GM12878 (cell line): ENCODE measurements around the gene GPR75. TPM values are rescaled to one million over a fixed set of nuclear protein-coding genes. Genes with fewer than 3 reads are reported as not detected.

Experiments
- ATAC-seq: fragments of 200-7000 bp; cut with Tn5 transposase; 3 replicates; pipeline ENCODE4 v1.9.1; 2020; ENCODE audit warnings: mild to moderate bottlenecking, moderate library complexity
- BruUV-seq: library from RNA; stranded (reverse); fragments of 400-500 nt; replicated peaks from 2 replicates; lab custom pipeline; 2021; lab: Mats Ljungman, UMichigan
- CTCF ChIA-PET: fragments of 300-600 bp; sonication (Branson Sonifier 250); formaldehyde crosslinking; extraction: SDS; loops from one replicate; lab custom pipeline; 2021; ENCODE audit warnings: inconsistent platforms; lab: Yijun Ruan, JAX
- POLR2A ChIA-PET: fragments of 350-600 bp; formaldehyde crosslinking; extraction: SDS; loops from one replicate; lab custom pipeline; 2021; ENCODE audit warnings: inconsistent platforms; lab: Charles Lee
- RAD21 ChIA-PET: fragments of 300-600 bp; sonication (Branson Sonifier 250); formaldehyde crosslinking; loops from one replicate; lab custom pipeline; 2023; ENCODE audit warnings: antibody characterized with exemption; ENCODE audit not compliant: unreplicated experiment; lab: Charles Lee
- SMC1A ChIA-PET: fragments of 300-600 bp; sonication (Branson Sonifier 250); formaldehyde crosslinking; loops from one replicate; lab custom pipeline; 2023; ENCODE audit not compliant: unreplicated experiment, uncharacterized antibody; lab: Charles Lee
- DNase-seq: peaks from one replicate; pipeline ENCODE4 v3.0.0-alpha.2; 2011; ENCODE audit warnings: low read depth, low spot score
- FAIRE-seq: peaks from 3 replicates; lab custom pipeline; 2011; peaks lifted over from hg19 to GRCh38; lab: Jason Lieb, UNC
- H2AFZ ChIP-seq: 2 replicates; pipeline ENCODE4 v1.6.0; 2011; ENCODE audit warnings: low read depth, low read length, control low read depth; ENCODE audit not compliant: control insufficient read depth
- H3K27ac ChIP-seq: 2 replicates; pipeline ENCODE4 v1.5.1; 2011; ENCODE audit warnings: control low read depth; ENCODE audit not compliant: control insufficient read depth, insufficient read depth
- H3K27me3 ChIP-seq, 2 experiments: replicated peaks in 1 of 2; 2 replicates each; pipeline versions ENCODE4 v1.6.0 to v1.6.1; 2011; ENCODE audit warnings: low read length in 1 of 2; ENCODE audit not compliant: control insufficient read depth in 2 of 2, insufficient read depth in 2 of 2
- H3K36me3 ChIP-seq, 2 experiments: 2 replicates each; pipeline ENCODE4 v1.5.1; 2011; ENCODE audit warnings: low read length in 1 of 2; ENCODE audit not compliant: control insufficient read depth in 2 of 2, insufficient read depth in 2 of 2
- H3K4me1 ChIP-seq: 2 replicates; pipeline ENCODE4 v1.6.1; 2011; ENCODE audit warnings: mild to moderate bottlenecking, low read length, moderate library complexity, mixed read lengths; ENCODE audit not compliant: control insufficient read depth, insufficient read depth
- H3K4me2 ChIP-seq: 2 replicates; pipeline ENCODE4 v1.6.0; 2011; ENCODE audit warnings: control low read depth; ENCODE audit not compliant: control insufficient read depth, insufficient read depth
- H3K4me3 ChIP-seq: fragments of 200-600 bp; sonication (generic); 2 replicates; pipeline ENCODE4 v1.5.1; 2016
- H3K79me2 ChIP-seq: 2 replicates; pipeline ENCODE4 v1.6.0; 2011; ENCODE audit warnings: low read length; ENCODE audit not compliant: control insufficient read depth, insufficient read depth
- H3K9ac ChIP-seq: 2 replicates; pipeline ENCODE4 v1.8.0; 2011; ENCODE audit warnings: low read length, control low read depth, mixed read lengths; ENCODE audit not compliant: control insufficient read depth, insufficient read depth
- H3K9me3 ChIP-seq: replicated peaks from 3 replicates; pipeline ENCODE4 v1.5.1; 2011; ENCODE audit warnings: mild to moderate bottlenecking, low read length; ENCODE audit not compliant: control insufficient read depth, insufficient read depth
- H4K20me1 ChIP-seq: 2 replicates; pipeline ENCODE4 v1.6.0; 2011; ENCODE audit not compliant: control insufficient read depth, insufficient read depth
- DPF2 ChIP-seq: fragments of 450-650 bp; IDR thresholded peaks from 2 replicates; pipeline ENCODE4 v1.6.1; 2017; ENCODE audit warnings: mild to moderate bottlenecking
- IKZF2 ChIP-seq, 2 experiments: fragments of 450-650 bp; IDR thresholded peaks; 2 replicates each; pipeline ENCODE4 v1.6.1; 2017; ENCODE audit warnings: mild to moderate bottlenecking in 2 of 2, moderate library complexity in 2 of 2
- KAT2A ChIP-seq: conservative IDR thresholded peaks from 2 replicates; pipeline ENCODE4 v1.6.1; 2011; ENCODE audit warnings: low read depth, low read length; ENCODE audit not compliant: control insufficient read depth
- NFYB ChIP-seq: IDR thresholded peaks from 2 replicates; pipeline ENCODE4 v1.6.1; 2011; ENCODE audit warnings: low read depth, mild to moderate bottlenecking, low read length, improper control_type of control experiment, moderate library complexity; ENCODE audit not compliant: insufficient read depth
- RCOR1 ChIP-seq: conservative IDR thresholded peaks from 2 replicates; pipeline ENCODE4 v1.6.1; 2012; ENCODE audit warnings: low read depth, low read length, improper control_type of control experiment
- SMAD1 ChIP-seq: fragments of 450-650 bp; IDR thresholded peaks from 2 replicates; pipeline ENCODE4 v1.6.1; 2018; ENCODE audit warnings: mild to moderate bottlenecking, low read depth; ENCODE audit not compliant: partially characterized antibody
- SPI1 ChIP-seq: IDR thresholded peaks from 2 replicates; pipeline ENCODE4 v1.6.1; 2011; ENCODE audit warnings: low read depth, mild to moderate bottlenecking, low read length, moderate library complexity, borderline replicate concordance; ENCODE audit not compliant: insufficient read depth
- STAT3 ChIP-seq: IDR thresholded peaks from 2 replicates; pipeline ENCODE4 v1.6.1; 2011; ENCODE audit warnings: low read depth, low read length, improper control_type of control experiment
- TCF12 ChIP-seq: IDR thresholded peaks from 2 replicates; pipeline ENCODE4 v1.6.1; 2011; ENCODE audit warnings: low read depth, mild to moderate bottlenecking, low read length
- YBX1 ChIP-seq: fragments of 450-650 bp; IDR thresholded peaks from 2 replicates; pipeline ENCODE4 v1.6.1; 2016; ENCODE audit warnings: antibody characterized with exemption
- ZNF384 ChIP-seq: IDR thresholded peaks from 2 replicates; pipeline ENCODE4 v1.6.1; 2012; ENCODE audit warnings: low read depth, mild to moderate bottlenecking, low read length, improper control_type of control experiment, borderline replicate concordance
- WGBS: methylation state at CpG from one replicate; pipeline ENCODE4 v1.1.6; 2016; ENCODE audit warnings: low lambda C conversion rate; ENCODE audit not compliant: insufficient replicate concordance, insufficient coverage; ENCODE audit errors: missing lambda C conversion rate; 5-methylcytosine and 5-hydroxymethylcytosine counted together
- in situ Hi-C: fragments of 300-500 bp; cut with MboI; formaldehyde crosslinking; loops from 9 replicates; pipeline ENCODE4 v1.14.3; 2018; ENCODE audit warnings: mixed read lengths
- intact Hi-C: fragments of 100-400 bp; cut with micrococcal nuclease; formaldehyde crosslinking; loops from one replicate; pipeline ENCODE4 v1.14.2; 2022; ENCODE audit not compliant: unreplicated experiment
- polyA plus RNA-seq, 11 experiments: library from polyadenylated mRNA; depleted of rRNA in 4 of 11; unstranded in 6 of 11; stranded (reverse) in 5 of 11; fragments of >200 nt; fragmentation: Nextera tagmentation in 4 of 11; fragmentation: Illumina TruSeq in 1 of 11; extraction: Ambion mirVana in 4 of 11; extraction: Trizol in 1 of 11; gene quantifications; 1 replicate in 1 of 11; 2 replicates in 10 of 11; pipeline versions ENCODE4 v1.2.1 to v1.2.3, GENCODE V29; 2011 to 2016; ENCODE audit warnings: inconsistent platforms in 2 of 11, missing spikeins in 2 of 11, low read depth in 1 of 11
- total RNA-seq, 4 experiments: library from RNA; depleted of rRNA in 3 of 4; stranded (reverse); fragments of >200 nt in 3 of 4; fragmentation: Illumina TruSeq in 1 of 4; extraction: Trizol in 1 of 4; gene quantifications; 2 replicates each; pipeline versions ENCODE4 v1.2.1 to v1.2.3, GENCODE V29; 2013 to 2021
- TF ChIP-seq, protein P1 (sequence below): IDR thresholded peaks from 2 replicates; pipeline ENCODE4 v1.6.1; 2011; ENCODE audit warnings: low read depth, mild to moderate bottlenecking, low read length, moderate library complexity, borderline replicate concordance; ENCODE audit errors: extremely low read depth
- TF ChIP-seq, protein P2 (sequence below): fragments of 450-650 bp; IDR thresholded peaks from 2 replicates; pipeline ENCODE4 v1.6.1; 2016; ENCODE audit warnings: mild to moderate bottlenecking, moderate library complexity, borderline replicate concordance

Gene GPR75
- total and polyA plus RNA-seq, 10 of the 15 experiments (the other 5 are each of a cell fraction or from before 2014, with no cell fraction given), result 0.02 to 3.5 (median 2.3) TPM; not detected in 2

DNA sequence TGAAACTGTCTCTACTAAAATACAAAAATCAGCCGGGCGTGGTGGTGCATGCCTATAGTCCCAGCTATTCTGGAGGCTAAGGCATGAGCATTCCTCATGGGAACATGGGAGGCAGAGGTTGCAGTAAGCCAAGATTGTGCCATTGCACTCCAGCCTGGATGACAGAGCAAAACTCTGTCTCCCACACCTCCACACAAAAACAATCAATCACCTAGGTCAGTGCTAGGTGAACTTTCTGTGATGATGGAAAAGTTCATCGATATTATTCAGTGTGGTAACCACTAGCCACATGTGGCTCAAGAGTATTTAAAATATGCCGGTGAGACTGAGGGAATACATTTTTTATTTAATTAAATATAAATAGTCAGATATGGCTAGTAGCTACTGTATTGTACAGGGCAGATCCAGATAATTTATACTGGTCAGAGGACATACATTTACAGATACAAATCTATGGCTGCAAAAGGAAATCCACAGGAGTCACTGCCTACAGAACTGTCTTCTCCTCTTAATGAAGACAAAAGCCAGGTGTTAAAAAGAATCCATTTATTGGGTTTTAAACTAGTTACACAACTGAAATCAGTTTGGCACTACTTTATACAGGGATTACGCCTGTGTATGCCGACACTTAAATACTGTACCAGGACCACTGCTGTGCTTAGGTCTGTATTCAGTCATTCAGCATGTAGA, 3.9 kb upstream of the GPR75 start:
- no peak overlapping the region for H3K4me3 ChIP-seq
- POLR2A ChIA-PET, result no interaction called here
- H3K27ac ChIP-seq, result no peak overlapping the region
- no peak overlapping the region for H3K9ac ChIP-seq
- over 99% methylated on average over 6 of the region's 6 CpGs for WGBS
- peaks cover 2 to 19% of the 10 kb centered on the region in 2 experiments for H3K36me3 ChIP-seq
- RAD21 ChIA-PET, result no interaction called here
- SMC1A ChIA-PET, result no interaction called here
- no peaks in the 10 kb centered on the region for H4K20me1 ChIP-seq
- ATAC-seq, result no peak
- no peaks in the 10 kb centered on the region for H3K4me1 ChIP-seq
- no peaks in the 10 kb centered on the region for H3K27me3 ChIP-seq
- TF ChIP-seq, protein P1, sequence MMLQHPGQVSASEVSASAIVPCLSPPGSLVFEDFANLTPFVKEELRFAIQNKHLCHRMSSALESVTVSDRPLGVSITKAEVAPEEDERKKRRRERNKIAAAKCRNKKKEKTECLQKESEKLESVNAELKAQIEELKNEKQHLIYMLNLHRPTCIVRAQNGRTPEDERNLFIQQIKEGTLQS, result no peak
- no peak for TF ChIP-seq NFYB
- TF ChIP-seq TCF12, result no peak
- no peak for TF ChIP-seq IKZF2 (IDR thresholded peaks at IDR 0.05)
- FAIRE-seq, result no peak
- no peak for DNase-seq
- in situ Hi-C loops, result no loop called here
- intact Hi-C loops, result no loop called here
- CTCF ChIA-PET, result no interaction called here
- no TSS peak for BruUV-seq
- no peaks in the 10 kb centered on the region for H3K9me3 ChIP-seq
- H2AFZ ChIP-seq, result no peak overlapping the region
- H3K79me2 ChIP-seq, result no peaks in the 10 kb centered on the region
- H3K4me2 ChIP-seq, result no peak overlapping the region

DNA sequence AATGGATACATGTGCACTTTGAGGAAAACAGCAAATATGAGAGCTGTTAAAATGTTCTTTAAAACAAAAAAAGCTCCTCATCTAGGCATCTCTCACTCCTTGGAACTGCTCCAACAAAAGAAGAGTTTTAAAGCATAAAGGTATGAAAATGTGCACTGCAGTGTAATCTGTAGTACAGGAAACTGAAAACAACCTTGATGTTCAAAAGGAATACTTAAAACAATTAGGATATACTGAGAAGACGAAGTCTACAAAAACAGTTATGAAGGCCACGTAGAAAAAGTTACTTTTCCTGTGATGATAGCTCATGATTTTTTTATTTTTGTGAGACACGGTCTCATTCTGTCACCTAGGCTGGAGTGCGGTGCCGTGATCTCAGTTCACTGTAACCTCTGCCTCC, 2.1 kb upstream of the GPR75 start:
- H3K4me1 ChIP-seq, result no peaks in the 10 kb centered on the region
- no peaks in the 10 kb centered on the region for H3K9me3 ChIP-seq
- H3K9ac ChIP-seq, result no peak overlapping the region
- 99% methylated on average over 5 of the region's 5 CpGs for WGBS
- no peaks in the 10 kb centered on the region for H3K27me3 ChIP-seq
- in situ Hi-C loops, result no loop called here
- ATAC-seq (no peak), DNase-seq (no peak), FAIRE-seq (no peak)
- POLR2A ChIA-PET, result no interaction called here
- no peak overlapping the region for H2AFZ ChIP-seq
- H3K27ac ChIP-seq, result no peak overlapping the region
- intact Hi-C loops, result no loop called here
- no TSS peak for BruUV-seq
- peaks cover 0 to 15% of the 10 kb centered on the region in 2 experiments; a peak in 3 of 4 replicates for H3K36me3 ChIP-seq
- RAD21 ChIA-PET, result interaction anchor here (1.3 kb wide), 1 partner anchor 8 kb away, joined by 4 read pairs; no protein-coding TSS in a partner anchor
- H4K20me1 ChIP-seq, result no peaks in the 10 kb centered on the region
- H3K4me3 ChIP-seq, result no peak overlapping the region
- SMC1A ChIA-PET, result interaction anchor here (0.8 kb wide), 1 partner anchor 16 kb away, joined by 3 read pairs; no protein-coding TSS in a partner anchor
- H3K4me2 ChIP-seq, result no peak overlapping the region
- CTCF ChIA-PET, result no interaction called here
- no peaks in the 10 kb centered on the region for H3K79me2 ChIP-seq
- TF ChIP-seq YBX1 (no peak), STAT3 (no peak), DPF2 (no peak), RCOR1 (no peak), SMAD1 (no peak), ZNF384 (no peak), KAT2A (no peak), SPI1 (no peak)
- TF ChIP-seq, protein P2, sequence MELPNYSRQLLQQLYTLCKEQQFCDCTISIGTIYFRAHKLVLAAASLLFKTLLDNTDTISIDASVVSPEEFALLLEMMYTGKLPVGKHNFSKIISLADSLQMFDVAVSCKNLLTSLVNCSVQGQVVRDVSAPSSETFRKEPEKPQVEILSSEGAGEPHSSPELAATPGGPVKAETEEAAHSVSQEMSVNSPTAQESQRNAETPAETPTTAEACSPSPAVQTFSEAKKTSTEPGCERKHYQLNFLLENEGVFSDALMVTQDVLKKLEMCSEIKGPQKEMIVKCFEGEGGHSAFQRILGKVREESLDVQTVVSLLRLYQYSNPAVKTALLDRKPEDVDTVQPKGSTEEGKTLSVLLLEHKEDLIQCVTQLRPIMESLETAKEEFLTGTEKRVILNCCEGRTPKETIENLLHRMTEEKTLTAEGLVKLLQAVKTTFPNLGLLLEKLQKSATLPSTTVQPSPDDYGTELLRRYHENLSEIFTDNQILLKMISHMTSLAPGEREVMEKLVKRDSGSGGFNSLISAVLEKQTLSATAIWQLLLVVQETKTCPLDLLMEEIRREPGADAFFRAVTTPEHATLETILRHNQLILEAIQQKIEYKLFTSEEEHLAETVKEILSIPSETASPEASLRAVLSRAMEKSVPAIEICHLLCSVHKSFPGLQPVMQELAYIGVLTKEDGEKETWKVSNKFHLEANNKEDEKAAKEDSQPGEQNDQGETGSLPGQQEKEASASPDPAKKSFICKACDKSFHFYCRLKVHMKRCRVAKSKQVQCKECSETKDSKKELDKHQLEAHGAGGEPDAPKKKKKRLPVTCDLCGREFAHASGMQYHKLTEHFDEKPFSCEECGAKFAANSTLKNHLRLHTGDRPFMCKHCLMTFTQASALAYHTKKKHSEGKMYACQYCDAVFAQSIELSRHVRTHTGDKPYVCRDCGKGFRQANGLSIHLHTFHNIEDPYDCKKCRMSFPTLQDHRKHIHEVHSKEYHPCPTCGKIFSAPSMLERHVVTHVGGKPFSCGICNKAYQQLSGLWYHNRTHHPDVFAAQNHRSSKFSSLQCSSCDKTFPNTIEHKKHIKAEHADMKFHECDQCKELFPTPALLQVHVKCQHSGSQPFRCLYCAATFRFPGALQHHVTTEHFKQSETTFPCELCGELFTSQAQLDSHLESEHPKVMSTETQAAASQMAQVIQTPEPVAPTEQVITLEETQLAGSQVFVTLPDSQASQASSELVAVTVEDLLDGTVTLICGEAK, result no peak
